Thyroid gland (tissue), 4 donors: ENCODE results near the gene ANTXR2. TPM values are rescaled to one million over a fixed set of nuclear protein-coding genes. Genes with fewer than 3 reads are reported as not detected.

Experiments used
- DNase-seq, 2 donors: peaks; one replicate each; pipeline ENCODE4 v3.0.0-alpha.2; 2019
- H3K27ac ChIP-seq, 3 donors: fragments of 200-600 bp; sonication (generic); 1 replicate in 2 of 3; 2 replicates in 1 of 3; pipeline ENCODE4 v1.5.1; 2016 to 2019; ENCODE audit warnings: mild to moderate bottlenecking in 1 of 3, moderate library complexity in 1 of 3
- H3K27me3 ChIP-seq: fragments of 200-600 bp; sonication (generic); one replicate; pipeline ENCODE4 v1.5.1; 2019
- H3K36me3 ChIP-seq, 2 donors: fragments of 200-600 bp; sonication (generic); one replicate each; pipeline ENCODE4 v1.5.1; 2016 to 2019
- H3K4me1 ChIP-seq, 2 donors: fragments of 200-600 bp; sonication (generic); one replicate each; pipeline ENCODE4 v1.5.1; 2017 to 2019
- H3K4me3 ChIP-seq, 3 donors: fragments of 200-600 bp; sonication (generic); replicated peaks in 1 of 3; 1 replicate in 2 of 3; 2 replicates in 1 of 3; pipeline ENCODE4 v1.5.1; 2016; ENCODE audit warnings: mild to moderate bottlenecking in 1 of 3
- H3K9me3 ChIP-seq: fragments of 200-600 bp; sonication (generic); one replicate; pipeline ENCODE4 v1.5.1; 2017
- CTCF ChIP-seq, 6 experiments: fragments of 200-600 bp in 3 of 6; fragments of 450-650 bp in 3 of 6; sonication (generic) in 3 of 6; IDR thresholded peaks; one replicate each; pipeline ENCODE4 v1.5.1; 2016 to 2019; ENCODE audit warnings: antibody characterized with exemption in 6 of 6, mild to moderate bottlenecking in 2 of 6, inconsistent platforms in 1 of 6, moderate library complexity in 1 of 6
- POLR2A ChIP-seq, 2 donors: fragments of 450-650 bp; IDR thresholded peaks; one replicate each; pipeline ENCODE4 v1.6.1; 2017; ENCODE audit warnings: antibody characterized with exemption in 2 of 2, mild to moderate bottlenecking in 2 of 2, moderate library complexity in 1 of 2
- WGBS, 2 donors: methylation state at CpG; one replicate each; pipeline ENCODE4 v1.1.5; 2017; 5-methylcytosine and 5-hydroxymethylcytosine counted together
- intact Hi-C: fragments of 100-400 bp; cut with DNase I; formaldehyde crosslinking; loops from one replicate; pipeline ENCODE4 v1.15.1; 2023
- total RNA-seq, 4 donors: library from RNA; depleted of rRNA; stranded (reverse); fragments of >200 nt; gene quantifications; one replicate each; pipeline ENCODE4 v1.2.3, GENCODE V29; 2016

Gene ANTXR2
- total RNA-seq, 4 donors from 2014 or later = 21.2 to 46.1 (median 24.3) TPM

DNA sequence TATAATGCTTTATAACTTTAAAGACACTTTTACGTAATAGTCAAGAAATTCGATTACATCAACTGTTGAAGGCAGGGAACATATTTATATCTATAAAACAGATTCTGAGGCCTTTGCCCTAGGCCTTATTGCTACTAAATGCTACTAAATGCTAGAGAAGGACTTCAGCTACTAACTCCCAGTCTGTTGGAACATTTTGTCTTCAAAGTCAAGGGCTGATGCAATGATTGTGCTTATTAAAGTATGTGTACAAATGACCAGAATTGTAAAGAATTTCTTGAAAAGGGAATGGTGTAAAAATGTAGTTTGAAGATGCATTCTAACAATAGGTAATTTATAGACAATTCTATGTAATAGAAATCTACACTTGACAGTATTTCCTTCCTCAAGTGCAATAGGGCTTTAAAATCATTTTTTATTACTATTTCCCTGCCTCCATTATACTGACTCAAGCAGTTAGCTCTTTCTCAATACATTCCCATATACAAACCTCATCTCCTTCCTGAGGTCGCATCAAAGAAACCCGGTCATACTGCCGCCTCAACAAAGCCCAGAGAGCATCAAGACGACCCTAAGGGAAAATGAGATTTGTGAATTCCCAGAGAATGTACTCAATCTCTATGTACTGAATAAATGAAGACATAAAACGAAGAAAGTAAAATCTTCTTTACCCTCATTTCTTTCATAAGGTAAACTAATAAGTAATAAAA is 95.7 kb downstream of the ANTXR2 start:
- no peak for TF ChIP-seq POLR2A (IDR thresholded peaks at IDR 0.05)
- intact Hi-C loops = no loop called here
- peaks cover 0 to 4% of the 10 kb centered on the region in 2 donors for H3K36me3 ChIP-seq
- 96 to 98% methylated on average over 7 of the region's 7 CpGs for WGBS, 2 donors
- no peak for DNase-seq
- no peaks in the 10 kb centered on the region for H3K4me1 ChIP-seq
- H3K27me3 ChIP-seq = no peaks in the 10 kb centered on the region
- no peaks in the 10 kb centered on the region for H3K9me3 ChIP-seq
- no peak overlapping the region for H3K27ac ChIP-seq
- no peak overlapping the region for H3K4me3 ChIP-seq

GRCh38 chr4:79964400-79965211 is 108.4 kb downstream of the ANTXR2 start:
- TF ChIP-seq CTCF (IDR thresholded peaks at IDR 0.05) (no peak), POLR2A (IDR thresholded peaks at IDR 0.05) (no peak)

DNA sequence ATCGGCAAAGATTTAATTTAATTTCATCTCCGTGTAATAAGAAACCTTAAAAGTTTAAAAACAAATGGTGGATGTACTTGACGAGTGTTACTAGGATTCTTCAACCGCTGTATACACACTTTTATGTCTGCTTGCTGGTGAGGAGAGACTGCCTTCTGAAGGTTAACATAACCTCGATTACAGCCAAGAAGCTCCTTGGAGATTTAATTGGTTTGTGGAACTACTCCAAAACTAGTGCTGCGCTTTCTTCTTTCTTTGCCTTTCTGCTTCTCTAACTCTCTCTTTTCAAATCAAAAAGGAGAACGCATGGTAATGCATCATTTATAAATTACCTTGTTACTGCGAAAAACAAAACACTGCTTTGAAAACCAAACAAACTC is 109.0 kb downstream of the ANTXR2 start:
- H3K27me3 ChIP-seq = no peaks in the 10 kb centered on the region
- no peaks in the 10 kb centered on the region for H3K4me1 ChIP-seq
- no peaks in the 10 kb centered on the region for H3K9me3 ChIP-seq
- H3K4me3 ChIP-seq = no peak overlapping the region
- H3K27ac ChIP-seq = no peak overlapping the region
- no peak for DNase-seq
- no peak for TF ChIP-seq CTCF (IDR thresholded peaks at IDR 0.05)
- TF ChIP-seq POLR2A (IDR thresholded peaks at IDR 0.05) = no peak
- intact Hi-C loops = no loop called here
- no peaks in the 10 kb centered on the region for H3K36me3 ChIP-seq
- 86 to 87% methylated on average over 8 of the region's 8 CpGs for WGBS, 2 donors

More at GRCh38 chr4:79964400-79965211, 108.4 kb downstream of the ANTXR2 start:
- DNase-seq = peak; percentile 5 to 13
- no peaks in the 10 kb centered on the region for H3K36me3 ChIP-seq
- no peak overlapping the region for H3K4me3 ChIP-seq
- H3K4me1 ChIP-seq = no peaks in the 10 kb centered on the region
- WGBS, 2 donors = 47 to 61% methylated on average over 28 to 32 of the region's 60 CpGs
- no peaks in the 10 kb centered on the region for H3K9me3 ChIP-seq
- H3K27me3 ChIP-seq = no peaks in the 10 kb centered on the region
- no peak overlapping the region for H3K27ac ChIP-seq
- intact Hi-C loops = no loop called here

DNA sequence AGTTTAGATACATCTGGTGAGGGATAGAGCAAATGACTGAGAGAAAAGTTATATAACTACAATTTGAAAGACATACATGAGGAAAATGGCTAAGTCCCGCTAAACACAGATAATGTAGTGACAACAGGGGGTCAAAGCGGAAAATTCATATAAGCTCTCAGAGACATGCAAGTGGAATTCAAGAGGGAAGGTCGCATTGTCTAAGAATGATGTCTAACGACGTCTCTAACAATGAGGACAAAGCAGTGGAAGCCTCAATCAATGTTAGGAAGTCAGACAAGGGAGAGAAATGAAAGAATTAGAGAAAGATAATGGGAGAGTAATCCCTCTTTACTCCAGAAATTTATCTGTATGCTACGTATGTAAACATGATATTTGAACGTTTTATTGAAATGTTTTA is 113.4 kb downstream of the ANTXR2 start:
- TF ChIP-seq POLR2A (IDR thresholded peaks at IDR 0.05) (no peak), CTCF (IDR thresholded peaks at IDR 0.05) (no peak)
- Histone ChIP-seq H3K27me3 (no peaks in the 10 kb centered on the region), H3K9me3 (no peaks in the 10 kb centered on the region), H3K4me1 (no peaks in the 10 kb centered on the region), H3K27ac (no peak overlapping the region), H3K36me3 (no peaks in the 10 kb centered on the region), H3K4me3 (no peak overlapping the region)
- WGBS, 2 donors = 92 to 95% methylated on average over 7 of the region's 7 CpGs
- intact Hi-C loops = no loop called here
- DNase-seq = no peak

- TF ChIP-seq POLR2A (IDR thresholded peaks at IDR 0.05) (no peak), CTCF (IDR thresholded peaks at IDR 0.05) (no peak)
- 84 to 85% methylated on average over 5 of the region's 5 CpGs for WGBS, 2 donors
- H3K4me1 ChIP-seq = no peaks in the 10 kb centered on the region
- H3K4me3 ChIP-seq = no peak overlapping the region
- no peaks in the 10 kb centered on the region for H3K9me3 ChIP-seq
- no peaks in the 10 kb centered on the region for H3K27me3 ChIP-seq
- intact Hi-C loops = no loop called here
- H3K36me3 ChIP-seq = no peaks in the 10 kb centered on the region
- DNase-seq = no peak
- H3K27ac ChIP-seq = no peak overlapping the region
Measured at GRCh38 chr4:79958466-79959264, 114.4 kb downstream of the ANTXR2 start.
